HG03280 (cell line): ENCODE data around the gene TPD52L2.

Experiments used
- ATAC-seq: cut with Tn5 transposase; IDR thresholded peaks from one replicate; pipeline ENCODE4 v1.9.1; 2021; ENCODE audit warnings: mild to moderate bottlenecking, moderate library complexity; ENCODE audit not compliant: unreplicated experiment

The TPD52L2 gene

GRCh38 chr20:63930971-63931553 is 66.0 kb downstream of the TPD52L2 start:
- no peak for ATAC-seq

- ATAC-seq, result no peak
These were observed 66.7 kb downstream of the TPD52L2 start for GRCh38 chr20:63931735-63932134.

- ATAC-seq, result no peak
These were observed 67.6 kb downstream of the TPD52L2 start for GRCh38 chr20:63932606-63933160.

GRCh38 chr20:63933646-63934045 is 68.6 kb downstream of the TPD52L2 start:
- ATAC-seq, result no peak

GRCh38 chr20:63934271-63935068 is 69.4 kb downstream of the TPD52L2 start:
- ATAC-seq, result no peak

- ATAC-seq, result no peak
These were observed 70.4 kb downstream of the TPD52L2 start for GRCh38 chr20:63935447-63935846.

- ATAC-seq, result no peak
These were observed 72.5 kb downstream of the TPD52L2 start for GRCh38 chr20:63937596-63937995.

GRCh38 chr20:63939061-63939935 is 74.2 kb downstream of the TPD52L2 start:
- ATAC-seq, result no peak

- ATAC-seq, result no peak
These were observed 75.0 kb downstream of the TPD52L2 start for GRCh38 chr20:63940071-63940471.

- no peak for ATAC-seq
These were observed 75.6 kb downstream of the TPD52L2 start for GRCh38 chr20:63940472-63941266.
